H1 (cell line): ENCODE data around the gene GLS2. TPM values are rescaled to one million over a fixed set of nuclear protein-coding genes. Genes with fewer than 3 reads are reported as not detected.

Experiments
- CTCF ChIA-PET: fragments of 300-600 bp; sonication (Branson Sonifier 250); formaldehyde crosslinking; loops from one replicate; lab custom pipeline; 2021; ENCODE audit not compliant: partially characterized antibody; lab: Charles Lee
- POLR2A ChIA-PET: fragments of 300-600 bp; sonication (Branson Sonifier 250); formaldehyde crosslinking; loops from one replicate; lab custom pipeline; 2021; ENCODE audit warnings: inconsistent platforms; ENCODE audit not compliant: partially characterized antibody; lab: Charles Lee
- DNase-seq, 2 experiments: peaks; one replicate each; pipeline versions ENCODE4 v3.0.0 to v3.0.0-alpha.2; 2010 to 2022; ENCODE audit warnings: low spot score in 2 of 2, low read depth in 1 of 2, mixed read lengths in 1 of 2
- FAIRE-seq: peaks from 2 replicates; lab custom pipeline; 2011; peaks lifted over from hg19 to GRCh38; lab: Jason Lieb, UNC
- H2AFZ ChIP-seq: 2 replicates; pipeline ENCODE4 v1.8.1; 2012; ENCODE audit warnings: low read length, inconsistent platforms
- H2AK5ac ChIP-seq: 2 replicates; pipeline ENCODE4 v1.6.1; 2013; ENCODE audit warnings: low read depth, low read length
- H2BK120ac ChIP-seq: replicated peaks from 2 replicates; pipeline ENCODE3; 2013; ENCODE audit warnings: low read depth, low read length, inconsistent platforms
- H2BK12ac ChIP-seq: 2 replicates; pipeline ENCODE4 v1.6.1; 2013; ENCODE audit warnings: low read depth, low read length
- H2BK15ac ChIP-seq: 2 replicates; pipeline ENCODE4 v1.6.1; 2013; ENCODE audit warnings: low read length
- H2BK20ac ChIP-seq: 2 replicates; pipeline ENCODE4 v1.6.1; 2013; ENCODE audit warnings: low read length
- H2BK5ac ChIP-seq: 2 replicates; pipeline ENCODE4 v1.6.1; 2013; ENCODE audit warnings: low read depth, low read length
- H3K14ac ChIP-seq: 2 replicates; pipeline ENCODE4 v1.6.1; 2013; ENCODE audit warnings: inconsistent platforms; ENCODE audit not compliant: insufficient read length
- H3K18ac ChIP-seq: 2 replicates; pipeline ENCODE4 v1.6.1; 2013; ENCODE audit warnings: low read length; ENCODE audit errors: extremely low read depth
- H3K23ac ChIP-seq: 2 replicates; pipeline ENCODE4 v1.6.1; 2013; ENCODE audit warnings: inconsistent platforms; ENCODE audit not compliant: insufficient read length
- H3K23me2 ChIP-seq: 2 replicates; pipeline ENCODE4 v1.6.1; 2013; ENCODE audit warnings: low read depth, low read length
- H3K27ac ChIP-seq: 2 replicates; pipeline ENCODE4 v1.6.1; 2011; ENCODE audit warnings: low read depth, low read length, inconsistent platforms
- H3K27me3 ChIP-seq, 4 experiments: replicated peaks in 1 of 4; 1 replicate in 1 of 4; 2 replicates in 3 of 4; pipeline versions ENCODE4 v1.6.1 to v1.8.1; 2011 to 2013; ENCODE audit warnings: low read length in 3 of 4, mild to moderate bottlenecking in 3 of 4, inconsistent platforms in 2 of 4, mixed read lengths in 2 of 4, moderate library complexity in 1 of 4; ENCODE audit not compliant: control insufficient read depth in 3 of 4, insufficient read depth in 3 of 4; ENCODE audit errors: extremely low read depth in 1 of 4
- H3K36me3 ChIP-seq, 4 experiments: 2 replicates each; pipeline versions ENCODE4 v1.6.1 to v1.8.1; 2011 to 2013; ENCODE audit warnings: mild to moderate bottlenecking in 4 of 4, low read length in 3 of 4, moderate library complexity in 2 of 4, control low read depth in 1 of 4, inconsistent platforms in 1 of 4; ENCODE audit not compliant: insufficient read depth in 4 of 4, control insufficient read depth in 2 of 4
- H3K4ac ChIP-seq: replicated peaks from 2 replicates; pipeline ENCODE3; 2013; ENCODE audit warnings: low read length, low read depth, mixed read lengths, inconsistent platforms; ENCODE audit not compliant: insufficient read length
- H3K4me1 ChIP-seq, 4 experiments: replicated peaks in 1 of 4; 1 replicate in 1 of 4; 2 replicates in 3 of 4; pipeline versions ENCODE4 v1.6.1 to v1.8.1; 2011 to 2013; ENCODE audit warnings: low read length in 3 of 4, inconsistent platforms in 2 of 4, mixed read lengths in 1 of 4; ENCODE audit not compliant: insufficient read depth in 4 of 4, control insufficient read depth in 3 of 4
- H3K4me2 ChIP-seq, 2 experiments: 2 replicates each; pipeline versions ENCODE4 v1.6.1 to v1.8.1; 2011 to 2013; ENCODE audit warnings: low read depth in 2 of 2, low read length in 2 of 2, control low read depth in 1 of 2, inconsistent platforms in 1 of 2, mild to moderate bottlenecking in 1 of 2; ENCODE audit not compliant: insufficient read depth in 1 of 2
- H3K4me3 ChIP-seq, 4 experiments: fragments of 200-600, 300-600 bp in 1 of 4; sonication (generic), shearing (Covaris generic), sonication (Bioruptor Twin) in 1 of 4; 2 replicates each; pipeline versions ENCODE4 v1.5.1 to v1.8.1; 2011 to 2016; ENCODE audit warnings: low read length in 4 of 4, low read depth in 3 of 4, control low read depth in 2 of 4, inconsistent platforms in 2 of 4, mild to moderate bottlenecking in 2 of 4, mixed read lengths in 1 of 4, moderate library complexity in 1 of 4; ENCODE audit not compliant: insufficient read depth in 2 of 4; ENCODE audit errors: extremely low read depth in 1 of 4
- H3K56ac ChIP-seq: replicated peaks from 2 replicates; pipeline ENCODE3; 2013; ENCODE audit warnings: low read depth, mild to moderate bottlenecking, mixed read lengths, low read length, inconsistent platforms; ENCODE audit not compliant: insufficient read length
- H3K79me1 ChIP-seq: 2 replicates; pipeline ENCODE4 v1.6.1; 2013; ENCODE audit warnings: low read depth, low read length, control low read depth
- H3K79me2 ChIP-seq, 2 experiments: 2 replicates each; pipeline versions ENCODE4 v1.6.1 to v1.8.1; 2012 to 2013; ENCODE audit warnings: low read length in 2 of 2, mild to moderate bottlenecking in 2 of 2, inconsistent platforms in 1 of 2; ENCODE audit not compliant: insufficient read depth in 2 of 2, control insufficient read depth in 1 of 2
- H3K9ac ChIP-seq, 4 experiments: replicated peaks in 1 of 4; 1 replicate in 1 of 4; 2 replicates in 3 of 4; pipeline versions ENCODE4 v1.6.1 to v1.8.1; 2011 to 2013; ENCODE audit warnings: low read depth in 3 of 4, low read length in 3 of 4, control low read depth in 2 of 4, mild to moderate bottlenecking in 2 of 4, moderate library complexity in 2 of 4, inconsistent platforms in 1 of 4; ENCODE audit errors: extremely low read depth in 1 of 4
- H3K9me3 ChIP-seq, 2 experiments: 2 replicates each; pipeline versions ENCODE4 v1.6.1 to v1.8.1; 2012 to 2013; ENCODE audit warnings: mild to moderate bottlenecking in 2 of 2, moderate library complexity in 2 of 2, control low read depth in 1 of 2, inconsistent platforms in 1 of 2, low read depth in 1 of 2, low read length in 1 of 2, mixed read lengths in 1 of 2; ENCODE audit not compliant: insufficient read depth in 2 of 2
- H4K20me1 ChIP-seq, 2 experiments: replicated peaks in 1 of 2; 2 replicates each; pipeline versions ENCODE3 to v1.8.1; 2011 to 2013; ENCODE audit warnings: inconsistent platforms in 2 of 2, low read length in 2 of 2, mild to moderate bottlenecking in 1 of 2; ENCODE audit not compliant: insufficient read depth in 2 of 2, control insufficient read depth in 1 of 2
- H4K5ac ChIP-seq: 2 replicates; pipeline ENCODE4 v1.6.1; 2013; ENCODE audit warnings: low read length, low read depth, mixed read lengths, inconsistent platforms; ENCODE audit not compliant: insufficient read length
- H4K8ac ChIP-seq: 2 replicates; pipeline ENCODE4 v1.8.0; 2013; ENCODE audit warnings: mild to moderate bottlenecking, moderate library complexity, low read length, inconsistent platforms; ENCODE audit not compliant: insufficient read depth; ENCODE audit errors: extremely low read depth
- H4K91ac ChIP-seq: replicated peaks from 2 replicates; pipeline ENCODE3; 2013; ENCODE audit warnings: low read length, mixed read lengths, inconsistent platforms; ENCODE audit not compliant: insufficient read length
- POLR2AphosphoS5 ChIP-seq: IDR thresholded peaks from 2 replicates; pipeline ENCODE4 v1.6.1; 2011; ENCODE audit warnings: low read depth, low read length
- RNF2 ChIP-seq: fragments of 200-900, 300-1000 bp; sonication (generic); IDR thresholded peaks from 2 replicates; pipeline ENCODE4 v1.7.1; 2016; ENCODE audit warnings: borderline replicate concordance, low read depth, mild to moderate bottlenecking, antibody characterized with exemption, low read length; ENCODE audit not compliant: poor library complexity, severe bottlenecking; ENCODE audit errors: missing control alignments
- WGBS, 2 experiments: shearing (Covaris generic) in 1 of 2; methylation state at CpG; one replicate each; pipeline versions ENCODE4 v1.1.6 to v1.1.7; 2013 to 2015; ENCODE audit warnings: low lambda C conversion rate in 2 of 2, mixed read lengths in 2 of 2, inconsistent platforms in 1 of 2, low coverage in 1 of 2, missing lambda C conversion rate in 1 of 2; ENCODE audit not compliant: insufficient replicate concordance in 2 of 2, insufficient coverage in 1 of 2, insufficient read length in 1 of 2; ENCODE audit errors: extremely low coverage in 1 of 2, missing lambda C conversion rate in 1 of 2; 5-methylcytosine and 5-hydroxymethylcytosine counted together
- polyA plus RNA-seq, 7 experiments: library from polyadenylated mRNA; depleted of rRNA in 3 of 7; stranded (reverse) in 5 of 7; unstranded in 2 of 7; fragments of >200 nt in 5 of 7; fragments of 200-250 nt in 2 of 7; gene quantifications; 1 replicate in 5 of 7; 2 replicates in 1 of 7; 4 replicates in 1 of 7; pipeline versions ENCODE4 v1.2.1 to v1.2.3, GENCODE V29; 2011 to 2013; ENCODE audit warnings: missing spikeins in 2 of 7, mixed read lengths in 2 of 7
- total RNA-seq: library from RNA; stranded (reverse); fragmentation: NEBNext Ultra II Directional; extraction: Animal tissue kit (Norgen Biotek cat#: 25700); gene quantifications from 2 replicates; pipeline ENCODE4 v1.2.1, GENCODE V29; 2021

GLS2 gene
- total and polyA plus RNA-seq, 2 of the 8 experiments (the other 6 are each of a cell fraction or from before 2014, with no cell fraction given): 14.5 to 20.1 TPM

- Histone ChIP-seq H3K23me2 (no peaks in the 10 kb centered on the region), H4K5ac (no peak overlapping the region), H3K9me3 (no peaks in the 10 kb centered on the region), H3K36me3 (peaks cover 0 to 6% (median 0%) of the 10 kb centered on the region in 4 experiments; a peak in 5 of 8 replicates), H3K23ac (no peak overlapping the region), H3K4me2 (no peak overlapping the region), H2AK5ac (no peak overlapping the region), H3K4me3 (no peak overlapping the region), H2BK5ac (no peak overlapping the region), H3K9ac (no peak overlapping the region), H3K27me3 (no peaks in the 10 kb centered on the region), H3K79me2 (no peaks in the 10 kb centered on the region), H2BK20ac (no peak overlapping the region), H3K4ac (no peak overlapping the region), H3K4me1 (peaks cover 0 to 3% (median 0%) of the 10 kb centered on the region in 4 experiments; a peak in 1 of 7 replicates), H4K8ac (no peak overlapping the region), H2BK120ac (no peak overlapping the region), H3K14ac (no peak overlapping the region), H4K20me1 (peaks cover 2% of the 10 kb centered on the region in 2 experiments), H2AFZ (no peak overlapping the region), H2BK15ac (no peak overlapping the region), H3K18ac (no peak overlapping the region), H3K79me1 (peaks cover 6% of the 10 kb centered on the region), H4K91ac (no peak overlapping the region), H2BK12ac (no peak overlapping the region), H3K27ac (no peak overlapping the region), H3K56ac (no peak overlapping the region)
- FAIRE-seq (no peak), DNase-seq (no peak)
- TF ChIP-seq POLR2AphosphoS5 (peak; percentile 33; the same call in 1 of the 2 replicates), RNF2 (no peak)
- ChIA-PET POLR2A (interaction anchor here (0.8 to 5.7 kb wide), 7 partner anchors 8 to 225 kb away, joined by 3 to 53 read pairs (median 5); partner anchors contain the start of genes GLS2, SPRYD4 and TIMELESS), CTCF (interaction anchor here (0.9 to 2.8 kb wide), 6 partner anchors 14 to 161 kb away, joined by 3 to 10 read pairs (median 4); partner anchors contain the start of genes CNPY2 and STAT2)
- WGBS, 2 experiments: 92% methylated on average over 5 of the region's 6 CpGs; no CpG with 5 or more reads in 1 of the 2 experiments
Measured at GRCh38 chr12:56477521-56478225, 10.3 kb downstream of the GLS2 start.
